ENCODE results near the gene MITF. TPM values are rescaled to one million over a fixed set of nuclear protein-coding genes. Genes with fewer than 3 reads are reported as not detected.

The MITF gene
- polyA plus RNA-seq, 1 donor from 2014 or later, result 0.54 TPM

DNA sequence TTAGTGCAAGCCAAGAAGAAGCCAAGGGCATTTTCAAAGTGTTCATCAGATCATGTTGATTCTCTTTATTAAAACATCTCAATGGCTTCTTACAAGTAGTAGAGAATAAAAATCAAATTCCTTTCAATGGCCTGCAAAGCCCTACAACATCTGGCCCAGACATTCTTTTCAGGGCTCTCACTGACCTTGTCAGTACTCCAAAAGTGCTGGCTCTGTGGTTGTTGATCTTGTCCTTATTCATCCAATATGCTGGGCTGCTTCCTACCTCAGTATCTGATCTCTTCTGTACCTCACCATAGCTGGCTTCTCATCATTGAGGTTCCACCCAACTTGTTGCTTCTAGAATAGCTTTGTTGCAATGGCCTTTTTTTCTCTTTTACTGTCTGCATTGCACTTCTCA, 186.2 kb downstream of the MITF start:
- H3K27ac Mint-ChIP-seq, result no peak overlapping the region
- no peaks in the 10 kb centered on the region for H3K4me1 Mint-ChIP-seq
- H3K27me3 Mint-ChIP-seq, result no peaks in the 10 kb centered on the region
- H3K9me3 Mint-ChIP-seq, result peaks cover 0 to 2% (median 0%) of the 10 kb centered on the region in 3 donors
- H3K36me3 Mint-ChIP-seq, result no peaks in the 10 kb centered on the region
- H3K4me3 Mint-ChIP-seq, result no peak overlapping the region

DNA sequence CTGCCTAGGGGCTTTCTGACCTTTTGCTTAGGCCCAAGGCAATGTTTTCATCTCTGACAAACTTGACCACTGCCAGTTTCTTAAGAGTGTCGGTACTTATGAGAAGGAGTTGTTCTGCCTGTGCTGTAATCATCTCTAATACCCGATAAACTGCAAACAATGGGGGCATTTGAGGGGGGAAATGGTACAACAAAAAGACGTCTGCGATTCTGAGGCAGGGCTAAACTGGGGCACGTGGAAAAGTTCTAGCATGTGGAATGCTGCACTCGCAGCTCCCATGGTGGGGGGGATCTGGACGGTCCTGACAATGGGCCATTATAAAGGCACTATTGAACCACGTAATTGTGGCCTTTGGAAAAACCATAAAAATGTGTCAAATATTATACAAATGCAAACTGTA, 187.1 kb downstream of the MITF start:
- H3K4me3 Mint-ChIP-seq, result no peak overlapping the region
- no peak overlapping the region for H3K27ac Mint-ChIP-seq
- H3K4me1 Mint-ChIP-seq, result no peaks in the 10 kb centered on the region
- H3K27me3 Mint-ChIP-seq, result no peaks in the 10 kb centered on the region
- peaks cover 0 to 2% (median 0%) of the 10 kb centered on the region in 3 donors for H3K9me3 Mint-ChIP-seq
- H3K36me3 Mint-ChIP-seq, result no peaks in the 10 kb centered on the region

DNA sequence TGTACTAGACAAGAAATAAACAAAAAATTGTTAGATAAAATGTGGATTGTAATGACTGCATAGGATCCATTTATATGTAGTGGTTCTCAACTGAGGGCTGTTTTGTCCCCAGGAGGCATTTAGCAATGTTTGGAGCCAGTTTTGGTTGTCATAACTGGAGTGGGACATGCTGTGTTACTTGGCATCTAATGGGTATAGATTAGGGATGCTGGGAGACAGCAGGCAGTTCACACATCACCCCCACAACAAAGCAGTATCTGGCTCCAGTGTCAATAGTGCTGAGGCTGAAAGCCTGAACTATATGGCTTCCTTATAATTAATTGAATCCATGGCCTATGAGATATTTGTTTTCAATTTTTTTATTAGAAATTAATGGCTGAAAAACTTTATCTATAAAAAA, 188.3 kb downstream of the MITF start:
- Mint-ChIP-seq H3K27me3 (no peaks in the 10 kb centered on the region), H3K4me3 (no peak overlapping the region), H3K36me3 (no peaks in the 10 kb centered on the region), H3K4me1 (no peaks in the 10 kb centered on the region), H3K27ac (no peak overlapping the region), H3K9me3 (peaks cover 0 to 2% (median 0%) of the 10 kb centered on the region in 3 donors)

DNA sequence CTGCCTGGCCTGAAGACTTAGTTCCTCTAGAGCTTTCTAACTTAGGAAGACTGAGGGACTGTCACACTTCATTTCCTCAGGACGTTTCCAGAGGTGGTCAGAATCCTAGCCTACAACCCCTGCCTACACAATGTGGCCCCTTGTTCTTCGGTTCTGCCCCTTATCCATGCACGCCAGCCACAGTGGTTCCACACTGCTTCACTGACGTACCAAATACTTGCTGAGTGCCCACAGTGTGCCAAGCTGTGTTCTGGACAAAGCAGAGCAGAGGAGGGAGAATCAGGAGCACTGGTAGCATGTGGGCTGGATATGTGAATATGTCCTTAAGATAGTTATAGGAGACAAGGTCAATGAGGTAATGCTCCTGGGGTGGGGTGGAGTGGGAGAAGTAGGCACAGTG, 189.8 kb downstream of the MITF start:
- Mint-ChIP-seq H3K4me3 (no peak overlapping the region), H3K36me3 (no peaks in the 10 kb centered on the region), H3K4me1 (no peaks in the 10 kb centered on the region), H3K9me3 (no peaks in the 10 kb centered on the region), H3K27me3 (no peaks in the 10 kb centered on the region), H3K27ac (no peak overlapping the region)

DNA sequence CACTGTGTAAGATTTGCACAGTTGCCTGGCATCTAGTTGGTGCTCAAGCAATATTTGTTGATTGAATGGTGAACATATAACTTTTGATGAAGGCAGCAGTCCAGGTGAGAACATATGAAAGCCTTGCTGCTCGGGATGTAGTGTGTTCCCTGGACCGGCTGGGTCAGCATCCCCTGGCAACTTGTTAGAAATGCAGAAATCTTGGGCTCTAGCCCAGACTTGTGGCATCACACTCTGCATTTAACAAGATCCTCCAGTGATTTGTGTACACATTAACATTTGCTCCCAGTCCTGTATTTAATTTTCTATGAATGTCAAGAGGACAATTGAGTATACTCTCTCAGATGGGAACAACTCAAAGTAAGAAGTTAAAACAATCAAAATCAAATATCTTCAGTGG, 191.3 kb downstream of the MITF start:
- Mint-ChIP-seq H3K27ac (no peak overlapping the region), H3K9me3 (no peaks in the 10 kb centered on the region), H3K4me3 (no peak overlapping the region), H3K4me1 (no peaks in the 10 kb centered on the region), H3K27me3 (no peaks in the 10 kb centered on the region), H3K36me3 (peaks cover 2% of the 10 kb centered on the region)

DNA sequence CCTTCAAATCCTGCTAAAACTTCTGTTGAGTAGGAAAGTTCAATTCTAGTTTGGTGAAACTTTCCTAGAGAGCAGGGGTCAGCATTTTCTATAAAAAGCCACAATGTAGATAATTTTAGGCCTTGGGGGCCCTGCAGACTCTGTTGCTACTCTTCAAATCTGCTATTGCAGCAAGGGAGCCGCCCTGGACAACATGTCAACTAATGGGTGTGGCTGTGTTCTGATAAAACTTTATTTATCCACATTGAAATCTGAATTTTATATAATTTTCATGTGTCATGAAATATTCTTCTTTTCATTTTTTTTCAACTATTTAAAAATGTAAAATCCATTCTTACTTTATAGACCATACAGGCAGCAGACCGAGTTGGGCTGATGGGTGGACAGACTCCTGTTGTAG, 192.8 kb downstream of the MITF start:
- H3K4me3 Mint-ChIP-seq, result no peak overlapping the region
- H3K36me3 Mint-ChIP-seq, result peaks cover 2% of the 10 kb centered on the region
- no peaks in the 10 kb centered on the region for H3K9me3 Mint-ChIP-seq
- H3K4me1 Mint-ChIP-seq, result no peaks in the 10 kb centered on the region
- H3K27ac Mint-ChIP-seq, result no peak overlapping the region
- H3K27me3 Mint-ChIP-seq, result no peaks in the 10 kb centered on the region

DNA sequence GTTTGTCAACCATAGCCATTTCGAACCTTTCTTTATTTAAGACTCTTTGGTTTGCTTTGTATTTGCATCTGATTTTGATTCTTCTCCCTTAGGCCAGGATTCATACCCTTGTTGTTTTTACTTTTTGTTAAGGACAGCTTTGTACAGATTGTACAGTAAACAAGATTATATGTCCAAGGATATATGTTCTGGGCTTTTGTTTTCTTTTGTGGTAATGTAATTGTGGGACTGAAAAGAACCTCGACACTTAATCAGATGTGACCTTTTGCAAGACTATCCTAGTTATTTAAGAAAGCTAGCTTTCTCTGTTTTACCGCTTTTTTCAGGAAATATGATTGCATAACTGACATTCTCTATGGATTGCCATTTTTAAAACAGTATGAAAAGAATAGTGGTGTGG, 193.2 kb downstream of the MITF start:
- peaks cover 2% of the 10 kb centered on the region for H3K36me3 Mint-ChIP-seq
- no peaks in the 10 kb centered on the region for H3K27me3 Mint-ChIP-seq
- H3K4me3 Mint-ChIP-seq, result no peak overlapping the region

DNA sequence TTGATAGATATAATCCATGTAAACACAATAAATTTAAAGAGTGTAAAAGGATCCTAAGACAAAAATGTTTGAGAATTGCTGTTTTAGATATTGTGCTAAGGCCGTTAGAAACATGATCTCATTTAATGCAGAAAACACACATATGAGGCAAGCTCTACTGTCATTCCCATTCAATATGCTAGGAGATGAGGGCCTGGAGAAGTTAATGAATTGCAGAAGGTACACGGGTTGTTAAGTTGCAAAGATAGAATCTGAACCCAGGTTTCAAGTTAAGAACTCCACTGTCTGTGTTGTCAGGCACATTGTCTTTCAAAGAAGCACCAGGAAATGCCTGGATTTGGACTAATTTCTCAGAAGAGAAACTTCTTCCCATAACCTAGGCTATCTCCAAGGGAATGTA, 195.1 kb downstream of the MITF start:
- Mint-ChIP-seq H3K27me3 (no peaks in the 10 kb centered on the region), H3K36me3 (peaks cover 2% of the 10 kb centered on the region)

More for the DNA sequence above, 193.2 kb downstream of the MITF start:
- H3K27ac Mint-ChIP-seq, result no peak overlapping the region
- no peaks in the 10 kb centered on the region for H3K9me3 Mint-ChIP-seq
- no peaks in the 10 kb centered on the region for H3K4me1 Mint-ChIP-seq

DNA sequence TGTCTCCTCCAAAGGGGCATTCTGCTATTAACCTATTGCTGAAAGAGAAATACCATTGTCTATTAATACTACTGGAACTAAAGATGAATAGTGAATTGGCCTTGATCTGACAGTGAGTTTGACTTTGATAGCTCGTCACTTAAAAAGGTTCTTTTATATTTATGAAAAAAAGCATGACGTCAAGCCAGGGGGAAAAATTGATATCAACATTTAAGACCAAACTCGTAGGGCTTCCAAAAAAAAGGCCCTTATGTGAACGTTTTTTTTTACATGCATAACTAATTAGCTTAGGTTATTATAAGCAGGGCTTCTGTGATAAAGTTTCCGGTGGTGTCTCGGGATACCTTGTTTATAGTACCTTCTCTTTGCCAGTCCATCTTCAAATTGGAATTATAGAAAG, 197.0 kb downstream of the MITF start:
- H3K36me3 Mint-ChIP-seq, result peaks cover 2% of the 10 kb centered on the region
- H3K4me3 Mint-ChIP-seq, result no peak overlapping the region
- no peaks in the 10 kb centered on the region for H3K27me3 Mint-ChIP-seq
- no peaks in the 10 kb centered on the region for H3K9me3 Mint-ChIP-seq
- H3K4me1 Mint-ChIP-seq, result no peaks in the 10 kb centered on the region
- H3K27ac Mint-ChIP-seq, result no peak overlapping the region

More for the DNA sequence above, 195.1 kb downstream of the MITF start:
- H3K9me3 Mint-ChIP-seq, result no peaks in the 10 kb centered on the region
- H3K27ac Mint-ChIP-seq, result no peak overlapping the region
- H3K4me3 Mint-ChIP-seq, result no peak overlapping the region
- H3K4me1 Mint-ChIP-seq, result no peaks in the 10 kb centered on the region

DNA sequence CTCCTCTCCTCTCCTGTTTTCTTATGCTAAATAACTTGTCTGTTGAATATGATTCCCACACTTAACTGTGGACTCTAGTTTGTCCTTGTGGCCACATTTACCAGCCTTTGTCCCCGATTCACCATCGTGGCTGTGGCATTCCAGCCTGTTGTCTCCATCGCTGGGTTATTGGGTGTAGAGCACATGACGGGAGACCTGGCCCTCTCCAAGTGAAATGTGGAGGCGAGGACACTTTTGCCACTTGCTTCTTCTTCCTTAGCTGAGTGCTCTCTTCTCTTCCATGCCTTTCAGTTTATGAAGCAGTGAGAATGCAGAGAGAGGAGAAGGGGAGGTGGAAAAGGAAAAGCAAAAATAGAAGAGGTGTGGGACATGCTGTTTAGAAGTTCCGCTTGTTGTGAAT, 198.8 kb downstream of the MITF start:
- Mint-ChIP-seq H3K9me3 (no peaks in the 10 kb centered on the region), H3K36me3 (peaks cover 2% of the 10 kb centered on the region), H3K4me1 (no peaks in the 10 kb centered on the region), H3K27me3 (no peaks in the 10 kb centered on the region), H3K27ac (no peak overlapping the region), H3K4me3 (no peak overlapping the region)

DNA sequence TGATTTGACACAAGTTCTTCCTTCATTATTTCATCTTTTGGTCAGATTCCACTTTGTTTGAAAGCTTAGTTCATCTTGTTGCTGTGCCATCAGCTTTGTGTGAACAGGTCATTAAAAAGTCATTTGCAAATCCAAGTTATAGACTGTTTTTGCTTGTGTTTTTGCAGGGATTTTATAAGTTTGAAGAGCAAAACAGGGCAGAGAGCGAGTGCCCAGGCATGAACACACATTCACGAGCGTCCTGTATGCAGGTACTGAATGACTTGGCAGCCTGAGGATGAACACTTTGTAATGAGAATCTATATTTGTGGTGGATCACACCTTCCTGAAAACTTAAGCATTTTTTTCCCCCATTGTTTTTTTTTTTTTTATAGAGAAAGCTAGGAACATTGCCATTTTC, 199.7 kb downstream of the MITF start:
- Mint-ChIP-seq H3K4me3 (no peak overlapping the region), H3K36me3 (peaks cover 2% of the 10 kb centered on the region), H3K4me1 (no peaks in the 10 kb centered on the region), H3K9me3 (no peaks in the 10 kb centered on the region), H3K27ac (no peak overlapping the region), H3K27me3 (no peaks in the 10 kb centered on the region)

DNA sequence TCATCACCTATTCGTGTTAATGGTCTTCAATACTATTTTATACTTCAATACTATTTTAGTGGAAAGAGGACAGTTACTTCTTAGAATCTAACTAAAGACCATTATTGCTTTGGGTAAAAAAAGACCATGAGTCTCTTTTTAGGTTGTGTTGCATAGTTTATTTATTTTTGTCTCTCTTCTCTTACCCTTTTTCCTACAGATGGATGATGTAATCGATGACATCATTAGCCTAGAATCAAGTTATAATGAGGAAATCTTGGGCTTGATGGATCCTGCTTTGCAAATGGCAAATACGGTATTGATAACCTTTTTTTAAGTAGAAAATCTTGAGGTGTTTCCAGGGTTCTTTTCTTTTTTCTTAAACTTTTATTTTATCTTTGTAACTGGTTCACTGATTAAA, 201.8 kb downstream of the MITF start:
- H3K36me3 Mint-ChIP-seq, result no peaks in the 10 kb centered on the region
- no peak overlapping the region for H3K27ac Mint-ChIP-seq
- H3K27me3 Mint-ChIP-seq, result no peaks in the 10 kb centered on the region
- no peak overlapping the region for H3K4me3 Mint-ChIP-seq
- no peaks in the 10 kb centered on the region for H3K4me1 Mint-ChIP-seq
- H3K9me3 Mint-ChIP-seq, result no peaks in the 10 kb centered on the region

DNA sequence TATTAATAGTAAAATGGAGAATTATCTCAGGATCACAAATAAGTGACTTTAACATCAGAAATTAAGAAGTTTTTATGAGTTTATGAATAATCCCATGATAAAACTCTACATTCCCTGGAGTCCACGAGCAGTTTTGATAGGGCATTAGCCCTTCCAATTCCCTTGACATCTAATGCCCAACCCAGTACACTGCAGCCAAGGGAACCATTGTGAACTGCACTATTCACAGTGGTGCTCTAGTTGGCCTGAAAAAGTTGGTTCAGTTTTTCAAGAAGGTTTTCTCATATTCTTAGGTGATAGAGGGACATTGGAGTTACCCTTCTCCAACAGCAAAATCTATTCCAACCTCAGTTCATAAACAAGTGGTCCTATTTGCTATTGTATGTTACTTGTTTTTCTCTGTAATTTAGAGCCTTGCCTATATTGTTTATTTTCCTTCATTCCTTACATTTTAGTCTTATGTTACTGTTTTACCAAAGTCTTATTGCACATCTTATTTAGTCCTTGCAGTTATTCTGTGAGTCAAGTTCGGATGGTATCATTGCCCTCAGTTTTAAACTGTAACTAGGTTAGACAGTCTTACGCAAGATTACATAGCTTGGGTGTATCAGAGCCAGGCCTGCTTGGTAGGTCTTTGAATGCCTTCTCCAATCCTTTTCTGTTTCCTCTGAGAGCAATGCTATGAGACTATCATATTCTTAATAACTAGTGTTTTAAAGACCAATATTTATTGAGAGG, 202.3 kb downstream of the MITF start:
- Mint-ChIP-seq H3K4me3 (no peak overlapping the region), H3K4me1 (no peaks in the 10 kb centered on the region)

DNA sequence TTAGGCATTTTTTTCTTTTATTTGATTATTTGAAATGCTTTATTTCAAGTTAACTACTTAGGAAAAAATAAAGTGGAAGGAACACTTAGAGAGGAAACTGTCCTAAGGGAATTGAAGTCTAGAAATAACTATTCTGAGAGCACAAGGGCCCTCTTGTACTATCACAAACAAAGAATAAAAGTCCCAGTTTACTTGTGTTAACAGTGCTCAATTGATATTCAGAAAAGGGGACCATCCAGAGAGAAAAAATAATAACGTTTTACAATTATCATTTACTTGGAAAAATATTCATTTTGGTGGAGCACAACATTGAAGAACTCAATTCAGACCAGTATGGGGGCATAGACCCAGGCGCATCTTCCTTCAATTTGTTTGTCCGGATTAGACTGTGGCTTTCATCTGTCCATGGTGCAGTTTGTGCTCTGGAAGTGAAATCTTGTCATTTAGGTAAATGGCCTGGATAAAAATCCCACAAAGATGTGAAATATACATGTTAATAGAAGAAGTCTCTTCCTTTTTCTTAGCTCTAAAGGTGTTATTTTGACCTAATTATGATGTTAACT, 205.7 kb downstream of the MITF start:
- H3K9me3 Mint-ChIP-seq, result no peaks in the 10 kb centered on the region
- no peak overlapping the region for H3K4me3 Mint-ChIP-seq
- no peak overlapping the region for H3K27ac Mint-ChIP-seq
- H3K36me3 Mint-ChIP-seq, result no peaks in the 10 kb centered on the region
- no peaks in the 10 kb centered on the region for H3K4me1 Mint-ChIP-seq
- H3K27me3 Mint-ChIP-seq, result no peaks in the 10 kb centered on the region

More for the DNA sequence above, 202.3 kb downstream of the MITF start:
- Mint-ChIP-seq H3K36me3 (no peaks in the 10 kb centered on the region), H3K27ac (no peak overlapping the region), H3K9me3 (no peaks in the 10 kb centered on the region), H3K27me3 (no peaks in the 10 kb centered on the region)

DNA sequence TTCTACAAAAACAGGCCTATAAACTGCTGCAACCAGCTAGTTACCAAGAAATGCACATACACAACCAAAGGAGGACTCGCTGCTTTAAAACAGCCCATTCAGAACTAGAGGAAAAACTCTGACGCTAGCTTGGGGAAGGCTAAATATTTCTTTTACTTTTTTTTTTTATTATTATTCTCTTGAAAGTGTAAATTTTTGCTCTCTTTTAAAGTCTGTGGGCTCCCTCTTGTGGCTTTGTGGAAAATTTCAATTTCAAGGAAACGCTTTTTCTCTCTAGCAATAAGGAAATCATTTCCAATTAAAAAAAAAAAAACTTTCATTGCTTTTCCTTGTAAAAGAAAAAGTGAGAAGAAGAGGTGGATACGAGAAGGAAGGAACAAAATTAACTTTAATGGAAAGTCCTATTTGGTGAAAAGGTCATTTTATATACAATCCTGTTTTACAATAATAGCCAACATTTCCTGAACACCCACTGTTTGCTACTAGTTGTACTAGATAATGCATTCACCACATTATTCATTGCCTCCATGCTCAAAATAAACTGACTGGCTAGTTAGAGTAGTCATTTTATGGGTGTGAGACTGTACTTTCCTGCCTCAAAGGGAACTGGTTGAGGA, 209.1 kb downstream of the MITF start:
- H3K36me3 Mint-ChIP-seq, result no peaks in the 10 kb centered on the region
- H3K27ac Mint-ChIP-seq, result peak overlapping the region in 1 of 3 donors; percentile 54
- no peaks in the 10 kb centered on the region for H3K4me1 Mint-ChIP-seq
- no peaks in the 10 kb centered on the region for H3K27me3 Mint-ChIP-seq
- no peak overlapping the region for H3K4me3 Mint-ChIP-seq
- no peaks in the 10 kb centered on the region for H3K9me3 Mint-ChIP-seq

DNA sequence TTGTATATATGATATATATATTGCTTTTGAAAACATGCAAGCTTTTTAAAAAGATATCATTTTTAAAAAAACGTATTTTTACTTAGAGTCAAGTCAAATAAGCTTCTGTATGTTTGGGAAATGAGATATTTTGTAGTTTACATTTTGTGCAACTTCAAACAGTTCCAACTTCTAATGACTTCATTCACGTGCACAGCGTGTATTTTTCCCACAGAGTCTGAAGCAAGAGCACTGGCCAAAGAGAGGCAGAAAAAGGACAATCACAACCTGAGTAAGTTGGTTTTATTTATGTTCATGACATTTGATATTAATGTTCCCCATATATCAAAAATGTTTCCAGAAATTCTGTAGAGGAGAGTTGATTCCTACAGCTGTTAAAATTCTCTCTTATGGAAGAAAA, 212.4 kb downstream of the MITF start:
- H3K27ac Mint-ChIP-seq, result no peak overlapping the region
- no peak overlapping the region for H3K4me3 Mint-ChIP-seq
- H3K9me3 Mint-ChIP-seq, result no peaks in the 10 kb centered on the region
- peaks cover 2% of the 10 kb centered on the region for H3K27me3 Mint-ChIP-seq
- H3K4me1 Mint-ChIP-seq, result no peaks in the 10 kb centered on the region
- no peaks in the 10 kb centered on the region for H3K36me3 Mint-ChIP-seq

Measured in IgD-negative memory B cell (primary cell).